OCI-LY1 (cell line): ENCODE measurements around the gene TIAM1.

Experiments used
- H2AFZ ChIP-seq: fragments of 200-600 bp; sonication (generic), shearing (Covaris generic); 2 replicates; pipeline ENCODE4 v1.6.0; 2014; ENCODE audit warnings: antibody characterized with exemption, mild to moderate bottlenecking, low read length
- H3F3A ChIP-seq: fragments of 200-600 bp; sonication (generic), shearing (Covaris generic); 2 replicates; pipeline ENCODE4 v1.6.0; 2014; ENCODE audit warnings: mild to moderate bottlenecking, antibody characterized with exemption, low read length, moderate library complexity; ENCODE audit not compliant: insufficient read depth
- H3K27ac ChIP-seq: fragments of 200-600 bp; sonication (generic); 2 replicates; pipeline ENCODE4 v1.5.1; 2014; ENCODE audit warnings: low read length, mixed run types, mild to moderate bottlenecking, low read depth; ENCODE audit not compliant: poor library complexity, severe bottlenecking
- H3K27me3 ChIP-seq: fragments of 200-600 bp; sonication (generic); 2 replicates; pipeline ENCODE4 v1.6.0; 2014; ENCODE audit warnings: antibody characterized with exemption, mild to moderate bottlenecking, low read length, moderate library complexity; ENCODE audit not compliant: insufficient read depth
- H3K36me3 ChIP-seq: fragments of 200-600 bp; sonication (generic); 2 replicates; pipeline ENCODE4 v1.6.1; 2014; ENCODE audit warnings: mild to moderate bottlenecking, antibody characterized with exemption, low read length, moderate library complexity, mixed read lengths; ENCODE audit not compliant: insufficient read depth
- H3K4me1 ChIP-seq: fragments of 200-600 bp; sonication (generic); 2 replicates; pipeline ENCODE4 v1.5.1; 2014; ENCODE audit warnings: mild to moderate bottlenecking, low read length, moderate library complexity; ENCODE audit not compliant: insufficient read depth, severe bottlenecking
- H3K4me2 ChIP-seq: fragments of 200-600 bp; sonication (generic), shearing (Covaris generic); 2 replicates; pipeline ENCODE4 v1.6.1; 2014; ENCODE audit warnings: low read length
- H3K4me3 ChIP-seq: fragments of 200-600 bp; sonication (generic); 2 replicates; pipeline ENCODE4 v1.5.1; 2014; ENCODE audit warnings: low read length, low read depth, mild to moderate bottlenecking, mixed read lengths; ENCODE audit not compliant: poor library complexity, severe bottlenecking
- H3K79me2 ChIP-seq: fragments of 200-600 bp; shearing (Covaris generic); 2 replicates; pipeline ENCODE4 v1.6.1; 2016; ENCODE audit warnings: mixed run types, low read length, mixed read lengths; ENCODE audit not compliant: insufficient read depth
- H3K9ac ChIP-seq: fragments of 200-600 bp; sonication (generic), shearing (Covaris generic); 2 replicates; pipeline ENCODE4 v1.6.1; 2014; ENCODE audit warnings: mild to moderate bottlenecking, low read length, mixed read lengths
- H3K9me2 ChIP-seq: fragments of 200-600 bp; sonication (generic), shearing (Covaris generic); 2 replicates; pipeline ENCODE4 v1.6.1; 2014; ENCODE audit warnings: low read depth, mild to moderate bottlenecking, low read length, mixed read lengths
- H3K9me3 ChIP-seq: fragments of 200-600 bp; shearing (Covaris generic); 2 replicates; pipeline ENCODE4 v1.6.1; 2014; ENCODE audit warnings: low read length, mixed read lengths
- H4K20me1 ChIP-seq: fragments of 200-600 bp; sonication (generic), shearing (Covaris generic); 2 replicates; pipeline ENCODE4 v1.6.0; 2016; ENCODE audit warnings: mild to moderate bottlenecking, low read length; ENCODE audit not compliant: insufficient read depth
- EZH2 ChIP-seq: fragments of 200-600 bp; sonication (generic), shearing (Covaris generic); IDR thresholded peaks from 2 replicates; pipeline ENCODE4 v1.8.0; 2017; ENCODE audit warnings: borderline replicate concordance, mixed run types, mild to moderate bottlenecking, antibody characterized with exemption, low read length, moderate library complexity, mixed read lengths
- TF ChIP-seq, protein P1 (sequence below): fragments of 200-600 bp; sonication (generic), shearing (Covaris generic); IDR thresholded peaks from 2 replicates; pipeline ENCODE4 v1.5.1; 2017; ENCODE audit warnings: mild to moderate bottlenecking, antibody characterized with exemption, low read length, moderate library complexity, mixed read lengths

Gene TIAM1

GRCh38 chr21:31252611-31253010, 91.5 kb downstream of the TIAM1 start:
- Histone ChIP-seq H3F3A (no peaks in the 10 kb centered on the region), H4K20me1 (no peaks in the 10 kb centered on the region), H3K9me3 (no peaks in the 10 kb centered on the region), H3K27ac (no peak overlapping the region), H3K36me3 (no peaks in the 10 kb centered on the region), H3K4me2 (no peak overlapping the region), H3K9me2 (no peaks in the 10 kb centered on the region), H3K4me3 (no peak overlapping the region), H3K9ac (no peak overlapping the region), H3K79me2 (no peaks in the 10 kb centered on the region), H2AFZ (no peak overlapping the region), H3K27me3 (no peaks in the 10 kb centered on the region), H3K4me1 (no peaks in the 10 kb centered on the region)
- no peak for TF ChIP-seq EZH2
- TF ChIP-seq, protein P1, sequence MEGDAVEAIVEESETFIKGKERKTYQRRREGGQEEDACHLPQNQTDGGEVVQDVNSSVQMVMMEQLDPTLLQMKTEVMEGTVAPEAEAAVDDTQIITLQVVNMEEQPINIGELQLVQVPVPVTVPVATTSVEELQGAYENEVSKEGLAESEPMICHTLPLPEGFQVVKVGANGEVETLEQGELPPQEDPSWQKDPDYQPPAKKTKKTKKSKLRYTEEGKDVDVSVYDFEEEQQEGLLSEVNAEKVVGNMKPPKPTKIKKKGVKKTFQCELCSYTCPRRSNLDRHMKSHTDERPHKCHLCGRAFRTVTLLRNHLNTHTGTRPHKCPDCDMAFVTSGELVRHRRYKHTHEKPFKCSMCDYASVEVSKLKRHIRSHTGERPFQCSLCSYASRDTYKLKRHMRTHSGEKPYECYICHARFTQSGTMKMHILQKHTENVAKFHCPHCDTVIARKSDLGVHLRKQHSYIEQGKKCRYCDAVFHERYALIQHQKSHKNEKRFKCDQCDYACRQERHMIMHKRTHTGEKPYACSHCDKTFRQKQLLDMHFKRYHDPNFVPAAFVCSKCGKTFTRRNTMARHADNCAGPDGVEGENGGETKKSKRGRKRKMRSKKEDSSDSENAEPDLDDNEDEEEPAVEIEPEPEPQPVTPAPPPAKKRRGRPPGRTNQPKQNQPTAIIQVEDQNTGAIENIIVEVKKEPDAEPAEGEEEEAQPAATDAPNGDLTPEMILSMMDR, result no peak

DNA sequence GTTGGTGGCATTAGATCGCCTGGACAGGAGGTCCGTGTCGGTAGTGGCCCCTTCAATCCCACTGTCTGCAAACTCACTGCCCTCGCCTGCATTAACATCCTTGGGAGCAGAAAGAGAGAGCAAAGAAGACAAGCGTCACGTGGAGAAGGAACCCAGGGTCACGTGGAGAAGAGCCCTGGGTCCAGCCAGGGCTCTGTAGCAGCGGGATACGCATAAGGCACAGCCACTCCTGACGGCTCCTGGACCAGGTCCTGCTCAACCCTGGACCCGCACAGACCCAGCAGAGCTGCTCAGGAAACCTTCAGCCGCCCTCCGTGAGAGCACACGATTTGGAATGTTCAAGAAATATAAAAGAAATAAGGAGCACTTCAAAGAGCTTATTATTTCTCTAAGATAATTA, 92.0 kb downstream of the TIAM1 start:
- Histone ChIP-seq H3K36me3 (no peaks in the 10 kb centered on the region), H2AFZ (no peak overlapping the region), H3K27me3 (no peaks in the 10 kb centered on the region), H4K20me1 (no peaks in the 10 kb centered on the region), H3K79me2 (no peaks in the 10 kb centered on the region), H3F3A (no peaks in the 10 kb centered on the region), H3K9ac (no peak overlapping the region), H3K4me2 (no peak overlapping the region), H3K4me3 (no peak overlapping the region), H3K9me3 (no peaks in the 10 kb centered on the region), H3K27ac (no peak overlapping the region), H3K9me2 (no peaks in the 10 kb centered on the region), H3K4me1 (no peaks in the 10 kb centered on the region)
- no peak for TF ChIP-seq EZH2
- TF ChIP-seq, protein P1, result no peak

DNA sequence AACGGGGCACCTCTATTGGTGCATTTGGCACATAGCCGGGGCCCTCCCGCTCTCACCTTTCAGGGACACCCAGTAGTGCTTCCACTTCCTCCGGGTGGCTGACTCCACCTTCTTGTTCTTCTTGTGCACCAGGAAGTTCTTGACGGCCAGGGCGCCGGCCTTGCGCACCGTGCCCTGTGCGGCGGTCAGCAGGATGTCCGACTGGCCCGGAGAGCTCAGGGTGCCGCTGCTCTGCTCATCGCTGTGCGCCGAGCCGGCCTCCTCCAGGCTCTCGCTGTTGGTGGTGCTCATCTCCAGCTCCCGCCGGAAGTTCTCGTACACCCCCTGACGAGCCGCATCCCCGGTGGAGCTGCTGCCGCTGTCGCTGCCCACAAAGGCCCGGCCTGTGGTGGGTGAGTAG, 92.4 kb downstream of the TIAM1 start:
- H3K27me3 ChIP-seq, result no peaks in the 10 kb centered on the region
- H3K4me1 ChIP-seq, result no peaks in the 10 kb centered on the region
- no peak overlapping the region for H3K4me3 ChIP-seq
- H3K9ac ChIP-seq, result no peak overlapping the region
- H3K79me2 ChIP-seq, result no peaks in the 10 kb centered on the region
- no peak overlapping the region for H3K4me2 ChIP-seq
- no peaks in the 10 kb centered on the region for H3F3A ChIP-seq
- H4K20me1 ChIP-seq, result no peaks in the 10 kb centered on the region
- no peak overlapping the region for H3K27ac ChIP-seq
- no peaks in the 10 kb centered on the region for H3K9me2 ChIP-seq
- H3K9me3 ChIP-seq, result no peaks in the 10 kb centered on the region
- H3K36me3 ChIP-seq, result no peaks in the 10 kb centered on the region
- no peak overlapping the region for H2AFZ ChIP-seq
- TF ChIP-seq, protein P1, result no peak
- no peak for TF ChIP-seq EZH2
